Measurements from ENCODE around the gene JPH3.
"Not testable (repeated sequence)": the region's sequence is repeated elsewhere in the genome, so short reads cannot be mapped to it uniquely, and the experiment has no call there.

The JPH3 gene

DNA sequence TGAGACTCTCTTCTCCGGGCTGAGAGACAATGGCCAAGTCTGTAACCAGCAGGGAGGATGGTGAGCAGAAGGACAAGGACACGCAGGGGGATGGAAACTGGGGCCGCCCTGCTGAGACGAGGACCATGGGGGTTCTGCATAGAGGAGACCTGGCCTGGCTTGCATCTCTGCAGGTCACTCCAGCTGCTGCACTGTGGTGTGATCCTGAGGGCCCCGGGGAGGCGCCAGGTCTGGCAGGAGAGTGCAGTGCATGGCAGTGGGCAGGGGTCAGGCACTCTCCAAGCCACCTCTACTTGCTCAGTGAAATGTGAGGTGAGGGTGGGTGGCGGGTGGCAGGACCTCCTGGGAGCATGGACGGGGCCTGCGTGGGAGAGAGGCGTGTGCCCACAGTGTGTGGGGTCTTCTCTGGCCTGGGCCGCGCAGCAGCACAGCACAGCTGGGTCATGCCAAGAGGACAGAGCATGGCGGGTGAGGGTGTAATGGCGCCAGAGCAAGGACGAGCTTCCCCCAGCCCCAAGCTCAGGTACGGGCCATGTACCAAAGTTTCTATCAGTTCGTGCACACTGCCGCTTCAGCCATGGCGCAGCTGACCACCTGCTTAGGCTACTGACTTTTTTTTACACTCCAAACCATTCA lies 120.4 kb downstream of the JPH3 start:
- DNase-seq: no peak

GRCh38 chr16:87723226-87723623 lies 120.9 kb downstream of the JPH3 start:
- DNase-seq: no peak

GRCh38 chr16:87724490-87725291 lies 122.4 kb downstream of the JPH3 start:
- no peak for DNase-seq

- DNase-seq: no peak
Observed at GRCh38 chr16:87725596-87726235, 123.4 kb downstream of the JPH3 start.

GRCh38 chr16:87726577-87726976 lies 124.3 kb downstream of the JPH3 start:
- not testable (repeated sequence) for DNase-seq

GRCh38 chr16:87727346-87727745 lies 125.0 kb downstream of the JPH3 start:
- no peak for DNase-seq

DNA sequence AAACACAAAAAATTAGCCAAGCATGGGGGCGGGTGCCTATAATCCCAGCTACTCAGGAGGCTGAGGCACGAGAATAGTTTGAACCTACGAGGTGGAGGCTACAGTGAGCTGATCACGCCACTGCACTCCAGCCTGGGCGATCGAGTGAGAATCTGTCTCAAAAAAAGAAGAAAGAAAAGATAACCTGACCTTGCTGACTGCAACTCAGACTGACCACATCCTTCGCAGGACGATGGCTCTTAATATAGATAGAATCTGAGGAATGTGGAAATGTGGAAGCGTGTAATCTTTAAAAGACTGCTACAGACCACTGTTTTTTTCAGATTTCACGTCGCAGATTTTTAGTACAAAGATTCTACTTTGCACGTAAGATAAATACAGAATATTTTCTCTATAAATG lies 125.7 kb downstream of the JPH3 start:
- DNase-seq: no peak

- no peak for DNase-seq
Observed at GRCh38 chr16:87729266-87729954, 127.1 kb downstream of the JPH3 start.

DNA sequence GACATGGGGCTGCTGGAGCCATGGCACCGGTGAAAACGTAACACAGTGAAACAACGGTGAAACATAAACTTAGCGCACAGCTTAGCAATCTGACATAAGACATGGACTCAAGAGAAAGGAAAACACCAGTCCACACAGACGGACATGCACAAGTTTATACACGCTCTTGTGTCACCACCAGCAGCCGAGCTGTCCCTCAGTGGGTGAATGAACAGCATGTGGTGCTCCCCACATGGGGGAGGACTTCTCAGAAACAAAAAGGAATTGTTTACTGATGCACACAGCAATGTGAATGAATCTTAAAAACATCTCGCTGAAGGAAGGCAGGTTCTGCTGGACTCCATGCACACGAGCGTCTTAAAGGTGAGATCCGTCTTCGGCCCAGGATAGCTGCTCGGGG lies 129.3 kb downstream of the JPH3 start:
- no peak for DNase-seq

DNA sequence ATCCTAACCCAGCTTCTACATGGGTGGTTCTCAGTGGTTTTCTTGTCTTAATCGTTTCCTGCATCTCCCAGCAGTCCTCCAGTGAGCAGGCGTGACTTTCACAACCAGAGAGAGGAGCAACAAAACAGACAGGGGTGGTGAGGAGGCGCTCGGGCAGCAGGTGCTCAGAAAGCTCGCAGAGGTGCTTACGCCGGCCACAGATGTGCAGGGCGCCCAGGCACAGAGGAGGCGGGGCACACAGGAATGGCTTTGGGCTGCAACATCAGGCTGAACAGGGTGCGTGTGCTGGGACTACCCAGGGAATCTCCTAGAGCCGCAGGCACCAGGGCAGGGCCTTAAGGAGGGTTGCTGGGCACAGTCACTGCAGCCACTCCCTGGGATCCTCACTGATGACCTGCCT lies 130.9 kb downstream of the JPH3 start:
- no peak for DNase-seq

DNA sequence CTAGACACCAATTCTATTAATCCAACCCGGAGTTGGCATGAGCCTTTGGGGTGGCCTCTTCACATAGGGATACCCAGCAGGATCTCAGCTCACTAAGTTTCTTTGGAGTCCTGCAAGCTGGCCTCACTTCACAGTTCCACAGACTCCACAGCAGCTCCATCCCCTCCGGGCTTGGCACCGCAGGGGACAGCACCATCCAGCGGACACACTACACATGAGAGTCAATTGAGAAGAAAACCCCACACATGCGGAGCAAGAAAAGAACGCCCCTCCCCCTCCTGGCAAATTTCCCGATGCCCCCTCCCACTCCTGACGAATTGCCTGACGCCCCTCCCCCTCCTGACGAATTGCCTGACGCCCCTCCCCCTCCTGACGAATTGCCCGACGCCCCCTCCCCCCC lies 132.3 kb downstream of the JPH3 start:
- DNase-seq: peak; percentile 51

GRCh38 chr16:87735270-87736007 lies 133.1 kb downstream of the JPH3 start:
- peak; percentile 47 for DNase-seq

GRCh38 chr16:87736008-87736382 lies 133.7 kb downstream of the JPH3 start:
- DNase-seq: no peak

DNA sequence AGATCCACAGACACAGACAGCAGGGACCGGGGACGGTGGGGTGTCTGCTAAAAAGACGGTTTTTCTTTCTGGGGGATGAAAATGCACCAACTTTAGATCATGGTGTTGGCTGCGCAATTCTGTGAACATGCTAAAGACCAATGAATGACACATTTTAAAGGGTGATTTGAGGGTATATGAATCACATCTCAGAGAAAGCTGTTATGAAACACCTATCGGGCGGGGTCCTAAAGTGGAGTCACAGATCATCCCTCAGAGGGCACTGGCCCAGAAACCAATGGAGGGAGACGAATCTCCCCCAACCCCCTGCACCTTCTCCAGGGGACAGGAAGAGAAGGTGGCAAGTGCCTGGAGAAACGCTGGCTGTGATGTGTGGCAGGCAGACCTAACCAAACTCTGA lies 137.5 kb downstream of the JPH3 start:
- DNase-seq: no peak

DNA sequence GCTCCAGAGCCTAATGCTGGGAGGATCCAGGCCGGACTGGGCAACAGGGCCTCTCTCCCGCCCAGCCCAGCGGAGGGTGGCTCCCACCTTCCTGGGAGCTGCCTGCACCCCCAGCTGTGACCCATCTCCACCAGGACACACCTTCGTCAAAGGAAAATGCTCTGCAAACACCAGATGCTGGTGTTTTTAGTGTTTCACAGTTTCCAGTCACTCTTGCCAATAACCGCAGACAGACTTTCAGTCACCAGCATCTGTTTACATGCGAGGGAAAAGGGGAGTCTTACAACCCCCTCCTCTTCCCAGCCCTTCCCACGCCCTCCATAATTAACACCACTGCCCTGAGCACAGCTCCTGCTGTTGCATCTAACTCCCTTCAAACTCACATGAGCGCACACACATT lies 138.1 kb downstream of the JPH3 start:
- no peak for DNase-seq

- peak; percentile 42 for DNase-seq
Observed at GRCh38 chr16:87740909-87741424, 138.7 kb downstream of the JPH3 start.

DNA sequence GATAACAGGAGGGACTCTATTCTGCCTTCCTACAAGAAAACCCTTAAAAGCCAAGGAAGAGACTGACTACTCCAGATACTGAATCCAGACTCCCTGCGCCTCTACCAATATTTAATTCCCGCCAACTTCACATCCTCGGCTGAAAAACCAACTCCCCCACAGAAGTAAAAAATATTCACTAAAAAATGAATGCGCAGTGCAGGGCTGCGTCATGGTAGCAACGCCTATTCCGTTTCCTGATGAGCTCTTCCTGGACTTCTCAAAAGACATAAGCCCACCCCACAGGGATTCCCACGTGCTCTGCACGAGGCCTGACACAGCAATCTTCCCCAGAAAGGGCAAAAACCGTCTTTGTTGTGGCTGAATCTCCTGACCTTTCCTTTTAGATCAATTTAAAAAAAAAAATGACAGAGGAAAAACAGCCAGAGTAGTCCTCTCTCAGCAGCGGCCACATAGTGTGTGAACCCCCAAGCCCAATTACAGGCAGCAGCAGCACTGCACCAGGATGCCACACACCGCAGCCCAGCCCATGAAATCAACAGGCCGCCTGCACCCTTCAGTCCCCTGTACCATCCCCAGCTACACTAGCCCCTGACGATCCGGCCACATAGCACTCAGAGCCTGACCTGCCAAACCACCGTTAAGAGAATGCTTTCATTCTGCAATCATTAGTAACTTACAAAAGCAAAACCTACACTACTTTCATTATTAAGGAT lies 139.6 kb downstream of the JPH3 start:
- no peak for DNase-seq

GRCh38 chr16:87742781-87743490 lies 140.6 kb downstream of the JPH3 start:
- peak; percentile 37 for DNase-seq

DNA sequence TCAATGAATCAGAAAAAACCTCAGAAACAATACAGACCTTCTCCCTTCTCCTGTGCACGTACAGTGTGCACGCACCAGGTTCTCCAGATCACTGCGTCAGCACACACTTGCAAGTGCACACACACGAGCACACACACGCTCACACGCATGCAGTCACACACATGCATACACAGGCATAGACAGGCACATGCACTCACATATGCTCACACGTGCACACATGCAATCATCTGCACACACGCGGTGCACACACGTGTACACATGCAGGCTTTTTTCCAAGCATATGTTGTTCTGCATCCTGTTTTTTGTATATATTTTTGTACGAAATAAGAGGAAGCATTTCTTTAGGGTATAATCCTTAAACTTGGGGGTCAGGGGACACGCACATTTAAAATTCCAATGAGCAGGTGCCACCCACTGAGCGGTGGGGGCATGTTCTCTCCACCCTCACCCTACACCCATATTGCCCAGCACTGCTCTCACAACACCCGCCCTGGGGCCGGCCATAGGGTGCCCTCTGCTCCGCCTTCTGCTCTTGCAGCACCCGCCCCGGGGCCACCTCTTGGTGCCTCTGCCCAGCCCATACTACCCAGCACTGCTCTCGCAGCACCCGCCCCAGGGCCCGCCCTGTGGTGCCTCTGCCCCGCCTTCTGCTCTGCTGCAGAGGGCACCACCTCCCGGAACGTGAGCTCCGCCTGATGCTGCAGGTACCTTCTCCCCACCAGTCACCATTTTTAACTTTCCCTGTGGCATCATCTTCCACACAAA lies 142.6 kb downstream of the JPH3 start:
- peak; percentile 45 for DNase-seq

GRCh38 chr16:87746178-87746577 lies 143.9 kb downstream of the JPH3 start:
- no peak for DNase-seq
